ENCODE measurements around the gene ZNF746.
A peak's percentile ranks its signal among the peaks of the same experiment; 100 is the strongest.

ZNF746 gene

GRCh38 chr7:149475121-149476045 lies 22.2 kb downstream of the ZNF746 start:
- H3K4me3 Mint-ChIP-seq, result no peak overlapping the region
- H3K36me3 Mint-ChIP-seq (ENCODE audit: low read depth), result peaks cover 96% of the 10 kb centered on the region
- peaks cover 7% of the 10 kb centered on the region for H3K9me3 Mint-ChIP-seq
- H3K27ac Mint-ChIP-seq, result no peak overlapping the region
- no peak for DNase-seq
- no peaks in the 10 kb centered on the region for H3K4me1 Mint-ChIP-seq (ENCODE audit: low read depth)
- H3K27me3 Mint-ChIP-seq, result no peaks in the 10 kb centered on the region

DNA sequence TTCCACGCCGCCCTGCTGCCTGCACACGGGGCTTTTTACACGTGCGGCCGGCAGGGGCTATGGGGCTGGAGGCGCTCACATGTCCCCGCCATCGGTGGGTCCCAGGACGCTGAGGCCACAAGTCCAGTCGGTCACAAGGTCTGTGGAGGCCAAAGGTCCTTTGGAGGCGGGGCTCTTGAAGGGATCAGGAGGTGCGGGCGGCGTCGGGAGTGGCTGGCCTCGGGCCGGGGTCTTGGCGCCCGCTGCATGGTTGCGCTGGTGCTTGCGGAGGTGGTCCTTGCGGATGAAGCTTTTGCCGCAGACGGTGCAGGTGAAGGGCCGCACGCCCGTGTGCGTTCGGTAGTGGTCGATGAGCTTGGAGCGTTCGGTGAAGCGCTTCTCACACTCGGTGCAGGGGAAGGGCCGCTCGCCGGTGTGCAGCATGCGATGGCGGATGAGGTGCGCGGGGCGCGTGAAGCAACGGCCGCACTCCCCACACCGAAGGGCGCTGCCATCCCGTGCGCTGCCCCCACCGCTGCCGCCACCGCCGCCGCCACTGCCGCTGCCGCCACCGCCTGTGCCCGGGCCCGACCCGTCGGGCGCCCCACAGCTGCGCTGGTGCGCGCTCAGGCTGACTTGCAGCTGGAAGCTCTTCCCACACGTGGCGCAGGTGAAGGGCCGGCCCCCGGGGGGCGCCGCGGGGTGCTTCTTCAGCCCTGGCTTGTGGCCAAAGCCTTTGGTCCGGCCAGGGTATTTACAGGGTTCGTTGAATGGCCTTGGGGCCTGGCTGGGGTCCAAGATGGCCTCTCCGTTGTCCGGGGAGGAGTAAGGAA lies 23.1 kb downstream of the ZNF746 start:
- H3K4me1 Mint-ChIP-seq (ENCODE audit: low read depth), result no peaks in the 10 kb centered on the region
- DNase-seq, result no peak
- no peaks in the 10 kb centered on the region for H3K27me3 Mint-ChIP-seq
- H3K36me3 Mint-ChIP-seq (ENCODE audit: low read depth), result peaks cover 93% of the 10 kb centered on the region
- peaks cover 7% of the 10 kb centered on the region for H3K9me3 Mint-ChIP-seq
- no peak overlapping the region for H3K4me3 Mint-ChIP-seq
- H3K27ac Mint-ChIP-seq, result no peak overlapping the region

DNA sequence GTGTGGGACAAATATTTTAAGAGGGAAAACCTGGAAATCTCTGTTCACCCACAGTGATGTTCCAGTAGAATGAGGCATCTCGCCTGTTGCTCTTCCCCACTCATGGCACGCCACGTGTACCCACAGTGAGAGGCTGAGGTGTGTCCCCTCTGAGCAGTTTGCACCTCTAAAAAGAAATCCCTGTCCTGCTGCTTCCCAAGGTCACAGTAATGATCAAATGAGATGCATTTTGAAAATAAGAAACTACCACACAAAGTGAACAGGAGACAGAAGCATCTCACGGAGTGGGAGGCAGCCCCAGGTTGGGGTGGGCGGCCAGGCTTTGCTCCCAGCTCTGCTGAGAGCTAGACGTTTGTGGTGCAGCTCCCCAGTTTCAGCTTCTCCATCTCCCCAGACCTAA lies 24.4 kb downstream of the ZNF746 start:
- peaks cover 81% of the 10 kb centered on the region for H3K36me3 Mint-ChIP-seq (ENCODE audit: low read depth)
- H3K27ac Mint-ChIP-seq, result no peak overlapping the region
- no peaks in the 10 kb centered on the region for H3K4me1 Mint-ChIP-seq (ENCODE audit: low read depth)
- H3K9me3 Mint-ChIP-seq, result no peaks in the 10 kb centered on the region
- H3K27me3 Mint-ChIP-seq, result no peaks in the 10 kb centered on the region
- H3K4me3 Mint-ChIP-seq, result no peak overlapping the region
- DNase-seq, result no peak

DNA sequence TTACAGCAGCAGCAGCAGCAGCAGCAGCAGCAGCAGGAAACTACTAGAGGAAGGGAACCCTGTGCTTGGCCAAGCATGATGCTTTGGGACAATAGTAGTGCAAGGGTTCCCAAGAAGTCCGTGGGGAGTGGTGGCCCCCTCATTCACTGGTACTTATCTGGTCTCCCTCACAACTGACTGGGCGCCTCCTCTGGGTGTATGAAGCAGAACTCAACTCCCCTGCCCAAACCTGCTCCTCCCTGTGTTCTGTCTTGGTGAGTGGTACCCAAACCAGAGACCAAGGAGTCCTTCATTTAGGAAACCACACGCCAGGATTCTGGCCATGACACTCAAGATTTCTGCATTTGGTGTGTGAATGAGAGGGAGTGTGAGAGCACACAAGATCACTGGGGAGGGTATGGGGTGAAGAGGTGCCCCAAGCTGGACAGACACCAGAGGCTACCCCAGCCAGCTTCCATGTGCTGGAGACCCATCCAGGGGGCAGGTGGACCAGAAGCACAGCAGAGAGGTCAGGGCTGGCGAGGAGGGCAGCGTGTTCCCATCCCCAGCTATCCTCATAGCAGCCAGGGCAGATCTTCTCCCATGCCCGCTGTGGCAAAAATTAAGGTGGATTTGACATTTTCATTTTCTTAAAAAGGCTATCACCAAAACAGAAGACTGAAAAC lies 26.2 kb downstream of the ZNF746 start:
- DNase-seq, result no peak
- Mint-ChIP-seq H3K9me3 (no peaks in the 10 kb centered on the region), H3K27me3 (no peaks in the 10 kb centered on the region), H3K27ac (no peak overlapping the region), H3K4me3 (no peak overlapping the region), H3K4me1 (ENCODE audit: low read depth) (no peaks in the 10 kb centered on the region), H3K36me3 (ENCODE audit: low read depth) (peaks cover 62% of the 10 kb centered on the region)

DNA sequence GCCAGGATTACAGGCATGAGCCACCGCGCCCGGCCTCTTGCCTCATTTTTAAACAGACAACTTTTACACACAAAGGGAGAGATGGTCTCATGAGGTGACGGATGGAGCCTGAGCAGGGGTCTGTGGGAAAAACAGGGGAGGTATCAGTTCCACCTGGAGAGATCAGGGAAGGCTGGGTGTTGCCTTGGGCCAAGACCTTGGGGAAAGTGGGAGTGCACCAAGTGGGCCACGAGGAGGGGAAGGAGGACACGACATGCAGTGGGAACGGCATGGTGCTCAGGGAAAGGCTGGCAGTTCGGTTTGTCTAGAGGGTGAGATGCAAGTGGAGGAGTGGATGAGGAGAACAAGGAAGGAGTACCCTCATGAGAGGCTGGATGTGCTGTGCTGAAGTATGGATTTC lies 27.8 kb downstream of the ZNF746 start:
- no peak overlapping the region for H3K4me3 Mint-ChIP-seq

DNA sequence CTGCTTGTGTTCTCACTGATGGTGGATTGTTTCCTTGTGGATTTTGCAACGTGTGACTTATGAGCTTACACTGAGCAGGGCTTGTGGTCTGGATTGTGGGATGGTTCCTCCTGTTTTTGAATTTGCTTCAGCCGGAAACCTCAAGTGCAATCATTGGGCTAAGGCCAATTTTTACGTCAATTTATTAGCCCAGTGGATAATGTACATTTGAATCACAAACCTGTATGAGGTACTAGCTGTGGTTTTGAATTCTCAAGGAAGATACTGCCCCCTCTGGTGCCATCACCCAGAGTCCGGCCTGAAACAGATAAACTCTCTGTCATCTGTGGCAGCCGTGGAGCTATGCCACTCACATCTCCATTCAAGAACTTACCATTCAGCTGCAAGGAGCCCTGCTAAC lies 29.4 kb downstream of the ZNF746 start:
- H3K27ac Mint-ChIP-seq, result no peak overlapping the region
- H3K4me3 Mint-ChIP-seq, result no peak overlapping the region
- peaks cover 33% of the 10 kb centered on the region for H3K36me3 Mint-ChIP-seq (ENCODE audit: low read depth)
- peaks cover 13% of the 10 kb centered on the region for H3K27me3 Mint-ChIP-seq
- no peaks in the 10 kb centered on the region for H3K4me1 Mint-ChIP-seq (ENCODE audit: low read depth)
- no peak for DNase-seq
- H3K9me3 Mint-ChIP-seq, result no peaks in the 10 kb centered on the region

More for the DNA sequence above, 27.8 kb downstream of the ZNF746 start:
- H3K27ac Mint-ChIP-seq, result no peak overlapping the region
- peaks cover 6% of the 10 kb centered on the region for H3K27me3 Mint-ChIP-seq
- H3K4me1 Mint-ChIP-seq (ENCODE audit: low read depth), result no peaks in the 10 kb centered on the region
- peaks cover 47% of the 10 kb centered on the region for H3K36me3 Mint-ChIP-seq (ENCODE audit: low read depth)
- H3K9me3 Mint-ChIP-seq, result no peaks in the 10 kb centered on the region
- DNase-seq, result no peak

DNA sequence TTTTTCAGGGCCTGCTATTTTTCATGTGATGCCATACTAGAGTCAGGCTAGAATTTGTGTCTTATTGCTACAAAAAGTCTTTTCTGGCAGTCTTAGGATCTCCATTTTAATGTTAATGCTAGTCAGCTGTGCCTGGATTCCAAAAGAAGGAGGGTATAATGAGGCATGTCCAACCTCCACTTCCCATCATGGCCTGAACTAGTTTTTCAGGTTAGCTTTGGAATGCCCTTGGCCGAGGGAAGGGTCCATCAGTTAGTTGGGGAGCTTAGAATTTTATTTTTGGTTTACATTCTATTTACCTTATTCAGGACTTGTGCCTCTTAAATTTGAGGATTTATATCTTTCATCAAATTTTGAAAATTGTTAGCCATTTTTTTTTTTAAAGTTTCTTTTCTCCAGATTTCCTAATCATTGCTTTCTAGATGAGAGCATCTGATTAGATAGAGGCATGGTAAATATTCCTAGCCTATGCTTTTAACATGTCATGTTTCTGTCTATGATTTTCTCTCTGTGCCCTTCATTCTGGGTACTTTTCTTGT lies 30.2 kb downstream of the ZNF746 start:
- Mint-ChIP-seq H3K4me3 (no peak overlapping the region), H3K4me1 (ENCODE audit: low read depth) (no peaks in the 10 kb centered on the region), H3K27me3 (peaks cover 13% of the 10 kb centered on the region), H3K27ac (no peak overlapping the region), H3K9me3 (no peaks in the 10 kb centered on the region), H3K36me3 (ENCODE audit: low read depth) (peaks cover 25% of the 10 kb centered on the region)
- DNase-seq, result no peak

- DNase-seq, result no peak
- Mint-ChIP-seq H3K4me1 (ENCODE audit: low read depth) (peaks cover 6% of the 10 kb centered on the region), H3K27me3 (peaks cover 13% of the 10 kb centered on the region), H3K9me3 (no peaks in the 10 kb centered on the region), H3K27ac (no peak overlapping the region), H3K36me3 (ENCODE audit: low read depth) (peaks cover 15% of the 10 kb centered on the region), H3K4me3 (no peak overlapping the region)
These were observed 31.2 kb downstream of the ZNF746 start for GRCh38 chr7:149466364-149466763.

GRCh38 chr7:149463500-149464161 lies 34.0 kb downstream of the ZNF746 start:
- H3K27ac Mint-ChIP-seq, result no peak overlapping the region
- H3K36me3 Mint-ChIP-seq (ENCODE audit: low read depth), result no peaks in the 10 kb centered on the region
- peaks cover 13% of the 10 kb centered on the region for H3K27me3 Mint-ChIP-seq
- H3K9me3 Mint-ChIP-seq, result no peaks in the 10 kb centered on the region
- H3K4me1 Mint-ChIP-seq (ENCODE audit: low read depth), result peaks cover 18% of the 10 kb centered on the region
- no peak for DNase-seq
- no peak overlapping the region for H3K4me3 Mint-ChIP-seq

GRCh38 chr7:149462101-149462520 lies 35.5 kb downstream of the ZNF746 start:
- Mint-ChIP-seq H3K4me3 (peak overlapping the region; percentile 41), H3K27me3 (peaks cover 13% of the 10 kb centered on the region), H3K9me3 (no peaks in the 10 kb centered on the region), H3K4me1 (ENCODE audit: low read depth) (peaks cover 32% of the 10 kb centered on the region), H3K36me3 (ENCODE audit: low read depth) (peaks cover 3% of the 10 kb centered on the region), H3K27ac (no peak overlapping the region)
- no peak for DNase-seq

DNA sequence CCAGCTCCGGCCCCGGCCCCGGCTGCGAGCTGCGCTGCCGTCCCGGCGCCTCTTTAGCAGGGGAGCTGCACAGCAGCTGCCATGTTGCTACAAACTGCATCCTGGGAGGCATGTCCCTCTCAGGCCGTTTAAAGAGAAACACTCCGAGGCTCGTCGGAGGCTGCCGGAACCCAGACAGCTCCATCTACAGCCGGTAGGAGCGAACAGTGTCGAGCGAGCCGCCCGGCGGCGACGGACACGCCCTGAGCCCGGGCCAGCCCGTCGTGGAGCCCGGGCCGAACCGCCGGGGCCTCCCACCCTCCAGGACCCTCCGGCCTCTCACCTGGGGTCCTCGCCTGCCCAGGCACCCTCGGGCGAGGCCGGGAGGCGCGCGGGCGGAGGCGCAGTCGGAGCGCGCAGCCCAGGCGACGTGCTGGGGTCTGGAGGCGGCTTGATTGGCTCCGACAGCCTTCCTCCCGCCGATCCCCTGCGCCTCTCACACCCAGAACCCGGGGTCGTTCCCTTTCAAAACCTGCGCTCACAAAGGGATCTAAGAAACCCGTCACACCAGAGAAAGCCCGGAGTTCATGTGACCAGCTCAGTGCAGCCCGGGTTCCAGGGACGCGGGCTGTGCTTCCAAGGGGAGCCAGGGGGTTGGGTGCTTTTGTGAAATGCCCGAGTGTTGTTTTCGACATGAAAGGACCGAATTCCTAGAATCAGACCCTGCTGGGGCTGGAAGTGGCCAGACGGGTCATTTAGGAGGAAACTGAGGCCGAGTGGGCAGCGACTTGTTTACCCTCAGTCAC lies 36.9 kb downstream of the ZNF746 start, which contains the start of gene ZNF777:
Gene ZNF777 (minus strand): TSS at position 570 of the 785 bp plus-strand sequence. CDS start 5,040 bp downstream, outside the sequence.
- peak; percentile 86 for DNase-seq
- Mint-ChIP-seq H3K9me3 (no peaks in the 10 kb centered on the region), H3K27ac (peak within 1 kb of the TSS; percentile 84)

GRCh38 chr7:149459540-149460452 lies 37.8 kb downstream of the ZNF746 start:
- Mint-ChIP-seq H3K36me3 (ENCODE audit: low read depth) (peaks cover 26% of the 10 kb centered on the region), H3K4me3 (peak overlapping the region; percentile 71), H3K27me3 (peaks cover 7% of the 10 kb centered on the region), H3K27ac (no peak overlapping the region), H3K9me3 (no peaks in the 10 kb centered on the region), H3K4me1 (ENCODE audit: low read depth) (peaks cover 34% of the 10 kb centered on the region)
- peak; percentile 61 for DNase-seq

More for the DNA sequence above, 36.9 kb downstream of the ZNF746 start, which contains the start of gene ZNF777:
- H3K4me3 Mint-ChIP-seq, result peak within 1 kb of the TSS; percentile 86
- H3K36me3 Mint-ChIP-seq (ENCODE audit: low read depth), result peaks cover 17% of the 10 kb centered on the region
- peaks cover 9% of the 10 kb centered on the region for H3K27me3 Mint-ChIP-seq
- H3K4me1 Mint-ChIP-seq (ENCODE audit: low read depth), result peaks cover 34% of the 10 kb centered on the region

Data from activated T-cell treated with anti-CD3 and anti-CD28 coated beads, Interleukin-2, amount 50 U/mL, for 24 hours (primary cell).